Suprapubic skin (tissue), 4 donors: ENCODE results near the gene ANKRD34B. TPM values are rescaled to one million over a fixed set of nuclear protein-coding genes. Genes with fewer than 3 reads are reported as not detected.

Experiments
- DNase-seq, 2 donors: peaks; one replicate each; pipeline ENCODE4 v3.0.0-alpha.2; 2019; ENCODE audit warnings: low spot score in 2 of 2
- H3K27ac ChIP-seq: fragments of 200-600 bp; sonication (generic); one replicate; pipeline ENCODE4 v1.5.1; 2019
- H3K27me3 ChIP-seq: fragments of 200-600 bp; sonication (generic); one replicate; pipeline ENCODE4 v1.5.1; 2019
- H3K36me3 ChIP-seq: fragments of 200-600 bp; sonication (generic); one replicate; pipeline ENCODE4 v1.5.1; 2019
- H3K4me1 ChIP-seq: fragments of 200-600 bp; sonication (generic); one replicate; pipeline ENCODE4 v1.5.1; 2019
- H3K4me3 ChIP-seq: fragments of 200-600 bp; sonication (generic); one replicate; pipeline ENCODE4 v1.5.1; 2019; ENCODE audit warnings: mild to moderate bottlenecking
- H3K9me3 ChIP-seq: fragments of 200-600 bp; sonication (generic); one replicate; pipeline ENCODE4 v1.5.1; 2019
- EP300 ChIP-seq: sonication (generic); formaldehyde crosslinking; IDR thresholded peaks from one replicate; pipeline ENCODE4 v1.6.1; 2017; ENCODE audit warnings: antibody characterized with exemption
- POLR2A ChIP-seq, 2 donors: fragments of 450-650 bp; IDR thresholded peaks; one replicate each; pipeline ENCODE4 v1.6.1; 2017; ENCODE audit warnings: antibody characterized with exemption in 2 of 2, mild to moderate bottlenecking in 2 of 2, moderate library complexity in 2 of 2
- POLR2AphosphoS5 ChIP-seq, 3 donors: sonication (generic); formaldehyde crosslinking; IDR thresholded peaks; one replicate each; pipeline ENCODE4 v1.6.1; 2017; ENCODE audit warnings: antibody characterized with exemption in 3 of 3
- WGBS: methylation state at CpG from one replicate; pipeline ENCODE4 v1.1.5; 2018; 5-methylcytosine and 5-hydroxymethylcytosine counted together
- total RNA-seq, 4 donors: library from RNA; depleted of rRNA; stranded (reverse); fragments of >200 nt; gene quantifications; one replicate each; pipeline ENCODE4 v1.1.0, GENCODE V29; 2016
- TF ChIP-seq, protein P1 (sequence below), 2 donors: fragments of 200-600 bp in 1 of 2; fragments of 450-650 bp in 1 of 2; sonication (generic) in 1 of 2; IDR thresholded peaks; one replicate each; pipeline ENCODE4 v1.5.1; 2016 to 2019; ENCODE audit warnings: antibody characterized with exemption in 2 of 2, mild to moderate bottlenecking in 1 of 2, moderate library complexity in 1 of 2

The ANKRD34B gene
- total RNA-seq, 4 donors from 2014 or later, result not detected

GRCh38 chr5:80555099-80555498, 15.0 kb downstream of the ANKRD34B start:
- Histone ChIP-seq H3K27ac (no peak overlapping the region), H3K36me3 (no peaks in the 10 kb centered on the region), H3K27me3 (peaks cover 5% of the 10 kb centered on the region), H3K4me1 (no peaks in the 10 kb centered on the region), H3K4me3 (no peak overlapping the region), H3K9me3 (no peaks in the 10 kb centered on the region)
- no peak for DNase-seq
- WGBS, result 81% methylated on average over 4 of the region's 4 CpGs
- TF ChIP-seq EP300 (no peak), POLR2AphosphoS5 (IDR thresholded peaks at IDR 0.05) (no peak), POLR2A (IDR thresholded peaks at IDR 0.05) (no peak)
- TF ChIP-seq, protein P1, sequence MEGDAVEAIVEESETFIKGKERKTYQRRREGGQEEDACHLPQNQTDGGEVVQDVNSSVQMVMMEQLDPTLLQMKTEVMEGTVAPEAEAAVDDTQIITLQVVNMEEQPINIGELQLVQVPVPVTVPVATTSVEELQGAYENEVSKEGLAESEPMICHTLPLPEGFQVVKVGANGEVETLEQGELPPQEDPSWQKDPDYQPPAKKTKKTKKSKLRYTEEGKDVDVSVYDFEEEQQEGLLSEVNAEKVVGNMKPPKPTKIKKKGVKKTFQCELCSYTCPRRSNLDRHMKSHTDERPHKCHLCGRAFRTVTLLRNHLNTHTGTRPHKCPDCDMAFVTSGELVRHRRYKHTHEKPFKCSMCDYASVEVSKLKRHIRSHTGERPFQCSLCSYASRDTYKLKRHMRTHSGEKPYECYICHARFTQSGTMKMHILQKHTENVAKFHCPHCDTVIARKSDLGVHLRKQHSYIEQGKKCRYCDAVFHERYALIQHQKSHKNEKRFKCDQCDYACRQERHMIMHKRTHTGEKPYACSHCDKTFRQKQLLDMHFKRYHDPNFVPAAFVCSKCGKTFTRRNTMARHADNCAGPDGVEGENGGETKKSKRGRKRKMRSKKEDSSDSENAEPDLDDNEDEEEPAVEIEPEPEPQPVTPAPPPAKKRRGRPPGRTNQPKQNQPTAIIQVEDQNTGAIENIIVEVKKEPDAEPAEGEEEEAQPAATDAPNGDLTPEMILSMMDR (IDR thresholded peaks at IDR 0.05), result no peak

DNA sequence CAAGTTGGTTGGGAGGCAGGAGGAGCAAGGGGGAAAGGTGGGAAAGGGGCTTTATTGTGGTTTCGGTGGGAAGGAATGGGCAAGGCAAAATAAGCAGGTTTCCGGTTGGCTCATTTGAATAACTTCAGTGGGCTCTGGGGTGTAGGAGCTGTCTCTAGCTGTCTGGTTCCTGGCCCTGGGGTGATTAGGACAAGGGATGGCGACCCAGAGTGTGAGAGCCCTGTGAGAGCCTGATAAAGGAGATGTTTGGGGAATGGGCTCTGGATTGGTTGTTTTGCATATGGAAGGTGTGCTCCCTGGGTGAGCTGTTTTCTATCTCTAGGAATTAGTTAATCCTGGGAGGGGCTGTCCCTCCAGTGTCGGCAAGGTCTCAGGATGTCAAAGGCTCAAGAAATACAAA, 15.4 kb downstream of the ANKRD34B start:
- Histone ChIP-seq H3K27me3 (peaks cover 5% of the 10 kb centered on the region), H3K4me1 (no peaks in the 10 kb centered on the region), H3K36me3 (no peaks in the 10 kb centered on the region), H3K27ac (no peak overlapping the region), H3K4me3 (no peak overlapping the region), H3K9me3 (no peaks in the 10 kb centered on the region)
- no peak for DNase-seq
- TF ChIP-seq POLR2A (IDR thresholded peaks at IDR 0.05) (no peak), EP300 (no peak), POLR2AphosphoS5 (IDR thresholded peaks at IDR 0.05) (no peak)
- TF ChIP-seq, protein P1 (IDR thresholded peaks at IDR 0.05), result no peak
- WGBS, result 66% methylated on average over 4 of the region's 4 CpGs

DNA sequence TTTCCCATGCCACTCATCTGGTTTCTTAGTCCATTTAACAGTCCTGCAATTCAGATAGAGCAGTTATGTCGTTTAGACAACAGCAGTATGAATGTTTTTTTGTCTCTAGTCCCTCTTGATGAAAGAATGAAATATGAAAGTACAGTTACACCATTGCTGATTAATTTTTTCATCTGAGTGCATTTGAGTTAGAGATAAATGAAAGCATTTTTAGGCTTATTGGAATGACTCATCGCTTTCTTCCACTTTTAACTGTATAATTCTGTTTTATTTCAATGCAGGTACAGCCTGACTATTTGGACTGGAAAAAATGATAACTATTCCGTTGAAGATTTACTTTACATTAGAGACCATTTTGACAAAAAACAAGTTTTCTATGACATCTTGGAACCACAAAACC, 28.7 kb downstream of the ANKRD34B start:
- TF ChIP-seq POLR2A (IDR thresholded peaks at IDR 0.05) (no peak), POLR2AphosphoS5 (IDR thresholded peaks at IDR 0.05) (no peak), EP300 (no peak)
- TF ChIP-seq, protein P1 (IDR thresholded peaks at IDR 0.05), result no peak
- no peak for DNase-seq
- 50% methylated on average over 3 of the region's 3 CpGs for WGBS
- Histone ChIP-seq H3K27me3 (no peaks in the 10 kb centered on the region), H3K4me3 (no peak overlapping the region), H3K4me1 (no peaks in the 10 kb centered on the region), H3K27ac (no peak overlapping the region), H3K9me3 (no peaks in the 10 kb centered on the region), H3K36me3 (no peaks in the 10 kb centered on the region)

- TF ChIP-seq EP300 (no peak), POLR2AphosphoS5 (IDR thresholded peaks at IDR 0.05) (no peak), POLR2A (IDR thresholded peaks at IDR 0.05) (no peak)
- TF ChIP-seq, protein P1 (IDR thresholded peaks at IDR 0.05), result no peak
- Histone ChIP-seq H3K36me3 (no peaks in the 10 kb centered on the region), H3K27ac (no peak overlapping the region), H3K9me3 (peaks cover 5% of the 10 kb centered on the region), H3K4me1 (no peaks in the 10 kb centered on the region), H3K4me3 (no peak overlapping the region), H3K27me3 (no peaks in the 10 kb centered on the region)
- no peak for DNase-seq
- 67% methylated on average over 1 of the region's 1 CpG for WGBS
Observed at GRCh38 chr5:80540691-80541090, 29.4 kb downstream of the ANKRD34B start.

DNA sequence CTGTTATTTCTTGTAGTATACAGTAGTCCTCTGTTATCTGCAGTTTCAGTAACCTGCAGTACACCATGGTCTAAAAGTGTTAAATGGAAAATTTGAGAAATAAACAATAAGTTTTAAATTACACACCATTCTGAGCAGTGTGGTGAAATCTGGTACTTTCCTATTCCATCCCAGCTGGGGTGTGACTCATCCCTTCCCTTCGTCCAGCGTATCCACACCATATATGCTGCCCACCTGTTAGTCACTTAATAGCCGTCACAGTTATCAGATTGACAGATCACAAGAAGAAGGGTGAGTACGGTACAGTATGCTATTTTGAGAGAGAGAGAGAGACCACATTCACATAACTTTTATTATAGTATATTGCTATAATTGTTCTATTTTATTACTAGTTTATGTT, 53.3 kb downstream of the ANKRD34B start:
- Histone ChIP-seq H3K9me3 (no peaks in the 10 kb centered on the region), H3K27ac (no peak overlapping the region), H3K4me1 (no peaks in the 10 kb centered on the region), H3K4me3 (no peak overlapping the region), H3K36me3 (no peaks in the 10 kb centered on the region), H3K27me3 (no peaks in the 10 kb centered on the region)
- DNase-seq, result no peak
- WGBS, result 80% methylated on average over 4 of the region's 4 CpGs
- TF ChIP-seq, protein P1 (IDR thresholded peaks at IDR 0.05), result no peak
- TF ChIP-seq EP300 (no peak), POLR2A (IDR thresholded peaks at IDR 0.05) (no peak), POLR2AphosphoS5 (IDR thresholded peaks at IDR 0.05) (no peak)
